Stimulated activated memory B cell treated with anti-CD40 and anti-IgM and Interleukin-4, amounts not matched to agents 10 μg/mL and 1 μg/mL and 100 μg/mL, for 72 hours (primary cell): ENCODE data around the gene DRG1.

ENCODE experiments used
- ATAC-seq: fragments of 150-1000 bp; cut with Tn5 transposase; 2 replicates; pipeline ENCODE4 v1.10.0; 2021
- H3K27ac Mint-ChIP-seq: one replicate; pipeline ENCODE4 v1.8.0; 2022; ENCODE audit warnings: mild to moderate bottlenecking, mixed read lengths
- H3K27me3 Mint-ChIP-seq: one replicate; pipeline ENCODE4 v1.8.0; 2022; ENCODE audit warnings: mixed read lengths
- H3K36me3 Mint-ChIP-seq: one replicate; pipeline ENCODE4 v1.8.0; 2022; ENCODE audit warnings: mixed read lengths
- H3K4me1 Mint-ChIP-seq: one replicate; pipeline ENCODE4 v1.8.0; 2022; ENCODE audit warnings: mixed read lengths
- H3K4me3 Mint-ChIP-seq: one replicate; pipeline ENCODE4 v1.8.0; 2022; ENCODE audit warnings: mild to moderate bottlenecking, moderate library complexity, mixed read lengths
- H3K9me3 Mint-ChIP-seq: one replicate; pipeline ENCODE4 v1.8.0; 2022; ENCODE audit warnings: mixed read lengths

The DRG1 gene

DNA sequence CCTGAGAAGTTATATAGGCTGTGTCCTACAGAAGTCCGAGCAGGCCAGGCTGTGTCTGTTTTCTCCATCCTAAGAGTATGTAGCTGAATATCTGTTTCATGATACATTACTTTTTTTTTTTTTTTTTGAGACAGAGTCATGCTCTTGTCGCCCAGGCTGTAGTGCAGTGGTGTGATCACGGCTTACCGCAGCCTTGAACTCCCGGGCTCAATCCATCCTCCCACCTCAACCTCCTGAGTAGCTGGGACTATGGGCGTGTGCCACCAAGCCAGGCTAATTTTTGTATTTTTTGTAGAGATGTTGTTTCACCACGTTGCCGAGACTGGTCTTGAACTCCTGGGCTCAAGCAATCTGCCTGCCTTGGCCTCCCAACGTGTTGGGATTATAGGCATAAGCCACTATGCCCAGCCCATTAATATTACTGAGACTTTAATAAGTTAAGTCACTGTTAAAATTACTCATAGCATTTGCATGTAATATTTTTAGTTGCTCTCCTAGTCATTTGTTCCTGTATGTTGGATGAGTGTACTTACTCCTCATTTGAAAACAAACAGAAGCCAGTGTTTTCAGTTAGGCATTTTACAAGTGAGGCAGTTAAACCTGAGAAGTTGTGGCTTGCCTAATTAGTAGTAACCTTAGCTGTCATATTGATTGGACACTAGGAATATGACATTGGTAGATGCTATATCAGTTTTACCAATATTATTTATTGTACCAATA is 26.1 kb downstream of the DRG1 start:
- H3K27ac Mint-ChIP-seq: no peak overlapping the region
- H3K4me1 Mint-ChIP-seq: no peaks in the 10 kb centered on the region
- H3K4me3 Mint-ChIP-seq: no peak overlapping the region
- no peak for ATAC-seq
- no peaks in the 10 kb centered on the region for H3K9me3 Mint-ChIP-seq
- H3K27me3 Mint-ChIP-seq: no peaks in the 10 kb centered on the region
- H3K36me3 Mint-ChIP-seq: peaks cover 70% of the 10 kb centered on the region

DNA sequence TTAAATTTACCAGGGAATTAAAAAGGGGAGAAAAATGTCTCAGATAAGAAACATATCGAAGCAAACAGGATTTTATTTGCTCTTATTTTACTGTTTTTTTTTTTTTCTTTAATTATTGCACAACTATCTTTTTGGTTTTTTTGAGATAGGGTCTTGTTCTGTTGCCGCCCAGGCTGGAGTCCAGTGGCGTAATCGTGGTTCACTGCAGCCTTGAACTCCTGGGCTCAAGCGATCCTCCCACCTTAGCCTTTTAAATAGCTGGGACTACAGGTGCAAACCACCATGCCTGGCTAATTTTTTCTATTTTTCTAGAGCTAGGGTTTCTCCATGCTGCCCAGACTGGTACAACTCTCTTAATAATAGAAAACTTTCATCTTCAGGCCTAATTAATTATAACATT is 32.5 kb downstream of the DRG1 start:
- no peaks in the 10 kb centered on the region for H3K27me3 Mint-ChIP-seq
- peaks cover 3% of the 10 kb centered on the region for H3K4me1 Mint-ChIP-seq
- peaks cover 63% of the 10 kb centered on the region for H3K36me3 Mint-ChIP-seq
- no peak for ATAC-seq
- no peaks in the 10 kb centered on the region for H3K9me3 Mint-ChIP-seq
- H3K4me3 Mint-ChIP-seq: no peak overlapping the region
- no peak overlapping the region for H3K27ac Mint-ChIP-seq

DNA sequence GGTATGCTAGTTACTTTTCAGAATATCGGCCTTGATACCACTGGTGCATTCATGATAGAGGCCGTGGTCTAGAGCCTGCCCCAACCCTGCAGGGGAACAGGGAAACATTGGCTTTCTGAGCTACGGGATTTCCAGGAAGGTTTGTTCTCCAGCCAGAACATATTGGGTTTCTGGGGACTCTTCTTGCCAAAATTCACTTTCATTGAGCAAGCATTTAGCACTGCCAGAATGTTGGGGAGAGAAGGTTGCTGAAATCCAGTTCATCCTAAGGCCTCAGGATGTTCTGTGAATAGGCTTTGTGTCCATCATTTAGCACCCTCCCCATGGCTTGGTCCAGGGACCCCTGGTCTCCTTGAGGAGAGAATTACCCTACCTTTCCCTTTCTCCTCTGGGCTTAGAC is 36.7 kb downstream of the DRG1 start:
- no peaks in the 10 kb centered on the region for H3K9me3 Mint-ChIP-seq

DNA sequence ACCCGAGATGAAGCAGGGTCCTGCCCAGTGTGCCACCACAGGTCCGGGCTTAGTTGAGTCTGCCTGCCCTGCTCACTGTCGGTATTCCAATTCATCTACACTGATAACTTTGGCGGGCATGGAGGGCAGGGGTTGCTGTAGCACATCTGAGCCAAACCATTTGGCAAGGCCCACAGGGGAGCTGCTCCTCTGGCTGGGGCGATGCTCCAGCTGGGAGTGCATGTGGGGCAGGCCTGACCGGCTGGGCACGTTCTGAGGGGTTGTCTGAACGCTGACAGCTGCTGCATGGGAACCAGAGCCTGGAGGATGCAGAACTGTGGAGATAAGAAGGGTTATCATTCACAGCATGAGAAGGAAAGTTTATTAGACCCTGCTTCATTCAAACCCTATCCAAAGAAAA is 40.4 kb downstream of the DRG1 start:
- no peak for ATAC-seq
- Mint-ChIP-seq H3K9me3 (no peaks in the 10 kb centered on the region), H3K4me1 (peaks cover 8% of the 10 kb centered on the region), H3K36me3 (peaks cover 87% of the 10 kb centered on the region), H3K27ac (no peak overlapping the region), H3K4me3 (no peak overlapping the region), H3K27me3 (no peaks in the 10 kb centered on the region)

More for the DNA sequence above, 36.7 kb downstream of the DRG1 start:
- Mint-ChIP-seq H3K36me3 (peaks cover 72% of the 10 kb centered on the region), H3K27me3 (no peaks in the 10 kb centered on the region), H3K4me1 (peaks cover 8% of the 10 kb centered on the region), H3K27ac (no peak overlapping the region), H3K4me3 (no peak overlapping the region)
- no peak for ATAC-seq

DNA sequence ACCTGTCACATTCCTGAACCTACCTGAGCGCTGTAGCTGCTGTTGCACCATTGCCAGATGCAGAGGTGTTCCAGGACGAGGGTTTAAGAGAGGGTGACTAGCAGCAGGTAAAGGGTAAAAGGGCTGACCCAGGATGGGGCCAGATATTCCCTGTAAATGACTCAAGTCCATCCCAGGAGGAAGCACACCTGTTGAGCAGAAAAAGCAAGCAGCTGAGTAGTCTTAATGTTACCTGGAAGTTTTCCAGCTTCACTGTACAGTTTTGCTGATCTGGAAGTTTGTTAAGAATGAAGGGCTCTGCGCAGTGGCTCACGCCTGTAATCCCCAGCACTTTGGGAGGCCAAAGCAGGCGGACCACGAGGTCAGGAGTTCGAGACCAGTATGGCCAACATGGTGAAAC is 41.3 kb downstream of the DRG1 start:
- H3K4me3 Mint-ChIP-seq: no peak overlapping the region
- H3K36me3 Mint-ChIP-seq: peaks cover 83% of the 10 kb centered on the region
- peak overlapping the region; percentile 18 for H3K27ac Mint-ChIP-seq
- no peaks in the 10 kb centered on the region for H3K27me3 Mint-ChIP-seq
- no peak for ATAC-seq
- no peaks in the 10 kb centered on the region for H3K9me3 Mint-ChIP-seq
- H3K4me1 Mint-ChIP-seq: peaks cover 8% of the 10 kb centered on the region

DNA sequence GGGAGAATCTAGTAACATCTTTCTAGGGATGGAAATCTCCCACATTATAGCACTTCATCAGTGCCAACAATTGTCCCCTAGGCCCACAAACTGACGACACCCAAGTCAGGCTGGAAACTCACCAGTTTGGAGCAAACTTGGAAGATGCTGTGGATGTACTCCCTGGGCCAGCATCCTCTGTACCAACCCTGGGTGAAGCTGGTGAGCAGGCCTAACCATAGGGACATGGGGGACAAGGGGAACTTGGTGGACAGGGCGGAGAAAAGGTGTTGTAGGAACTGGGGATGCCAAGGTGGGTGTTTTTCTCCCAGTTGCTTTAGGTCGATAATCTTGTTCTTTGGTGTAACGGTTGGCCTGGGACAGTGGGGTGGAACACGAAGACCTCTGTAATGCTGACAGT is 42.2 kb downstream of the DRG1 start:
- Mint-ChIP-seq H3K27me3 (no peaks in the 10 kb centered on the region), H3K9me3 (no peaks in the 10 kb centered on the region), H3K36me3 (peaks cover 83% of the 10 kb centered on the region), H3K27ac (no peak overlapping the region), H3K4me3 (no peak overlapping the region), H3K4me1 (peaks cover 8% of the 10 kb centered on the region)
- no peak for ATAC-seq

DNA sequence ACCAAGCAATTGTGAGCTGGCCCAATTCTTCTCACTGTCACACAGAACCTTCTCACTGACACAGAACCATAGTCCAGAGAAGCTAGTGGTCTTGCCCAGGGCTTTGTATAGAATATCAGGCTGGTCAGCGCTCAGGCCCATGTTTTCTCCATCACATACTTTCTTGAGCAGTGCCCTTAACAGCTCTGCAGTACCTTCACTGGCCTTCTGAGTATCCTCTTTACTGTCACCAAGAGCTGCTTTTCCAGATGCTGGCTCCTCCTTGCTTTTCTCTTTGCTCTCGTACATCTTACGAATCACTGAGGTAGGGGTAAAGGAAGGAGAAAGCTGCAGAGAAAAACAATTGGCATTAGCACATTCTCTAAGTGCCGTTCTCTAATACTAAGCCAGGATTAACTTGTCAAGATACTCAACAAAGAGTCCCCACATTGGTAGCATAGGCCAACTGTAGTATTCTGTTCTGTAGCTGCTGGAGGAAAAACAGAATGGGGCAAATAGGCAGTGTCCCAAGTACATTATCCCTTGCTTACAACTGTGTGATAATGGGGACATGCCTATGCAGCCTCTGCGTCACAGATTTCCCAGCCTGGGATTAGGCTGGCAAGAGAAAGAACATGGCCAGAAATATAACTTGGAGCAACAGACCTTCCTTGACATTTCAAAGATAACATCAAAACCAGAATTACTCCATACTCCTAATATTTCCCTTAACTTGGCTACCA is 43.5 kb downstream of the DRG1 start:
- no peaks in the 10 kb centered on the region for H3K9me3 Mint-ChIP-seq
- ATAC-seq: no peak
- H3K4me1 Mint-ChIP-seq: no peaks in the 10 kb centered on the region
- H3K27me3 Mint-ChIP-seq: no peaks in the 10 kb centered on the region
- H3K27ac Mint-ChIP-seq: no peak overlapping the region
- H3K36me3 Mint-ChIP-seq: peaks cover 70% of the 10 kb centered on the region
- no peak overlapping the region for H3K4me3 Mint-ChIP-seq

DNA sequence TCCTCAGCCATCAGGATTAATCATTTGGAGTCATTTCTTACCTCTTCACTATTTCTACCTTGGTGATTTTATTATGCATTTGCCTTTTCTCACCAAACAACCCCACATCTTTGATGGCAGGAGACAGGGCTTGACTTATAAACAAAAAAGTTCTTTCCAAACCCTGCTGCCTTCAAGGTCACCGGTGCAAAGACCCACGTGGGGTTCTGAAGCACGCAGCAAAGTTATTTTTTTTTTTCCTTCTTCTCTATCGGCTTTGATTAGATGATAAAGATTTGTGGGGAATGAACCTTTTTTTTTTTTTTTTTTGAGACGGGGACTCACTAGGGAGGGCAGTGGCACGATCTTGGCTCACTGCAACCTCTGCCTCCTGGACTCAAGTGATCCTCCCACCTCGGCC is 44.1 kb downstream of the DRG1 start:
- Mint-ChIP-seq H3K4me3 (no peak overlapping the region), H3K9me3 (no peaks in the 10 kb centered on the region), H3K4me1 (no peaks in the 10 kb centered on the region), H3K36me3 (peaks cover 67% of the 10 kb centered on the region), H3K27ac (no peak overlapping the region), H3K27me3 (no peaks in the 10 kb centered on the region)
- no peak for ATAC-seq

DNA sequence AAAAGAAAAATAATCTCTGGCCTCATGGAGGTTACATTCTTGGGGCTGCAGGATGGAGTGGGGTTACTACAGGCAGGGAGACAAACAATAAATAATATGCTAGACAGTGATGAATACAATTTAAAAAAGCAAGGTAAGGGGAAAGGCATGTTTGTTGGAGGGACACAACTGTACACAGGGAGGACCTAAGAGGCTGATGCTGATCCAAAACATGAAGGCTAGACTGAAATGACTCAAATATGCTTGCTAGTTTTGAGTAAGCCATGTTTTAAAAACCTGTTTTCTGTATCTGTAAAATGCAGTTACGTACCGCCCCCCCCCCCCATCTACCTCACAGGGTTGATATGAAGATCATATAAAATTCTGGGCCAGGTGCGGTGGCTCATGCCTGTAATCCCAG is 46.2 kb downstream of the DRG1 start:
- peaks cover 49% of the 10 kb centered on the region for H3K36me3 Mint-ChIP-seq
- H3K4me3 Mint-ChIP-seq: no peak overlapping the region
- peaks cover 11% of the 10 kb centered on the region for H3K4me1 Mint-ChIP-seq
- no peak overlapping the region for H3K27ac Mint-ChIP-seq
- ATAC-seq: no peak
- H3K27me3 Mint-ChIP-seq: no peaks in the 10 kb centered on the region
- H3K9me3 Mint-ChIP-seq: no peaks in the 10 kb centered on the region

DNA sequence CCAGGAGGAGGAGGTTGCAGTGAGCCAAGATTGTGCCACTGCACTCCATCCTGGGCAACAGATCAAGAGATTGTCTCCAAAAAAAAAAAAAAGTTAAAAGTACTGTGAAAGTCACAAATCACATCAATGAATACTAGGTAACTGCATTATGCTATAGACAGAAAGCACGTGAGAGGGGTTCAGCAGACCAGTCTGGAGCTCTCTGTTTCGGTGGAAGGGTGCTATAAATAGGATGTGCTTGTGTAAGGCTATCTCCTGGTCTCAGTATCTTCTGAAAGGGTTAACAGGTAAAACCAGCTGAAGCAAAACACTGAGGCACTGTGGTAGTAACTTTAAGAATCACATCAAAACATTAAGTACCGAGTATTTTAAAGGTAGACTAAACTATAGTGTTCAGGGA is 46.8 kb downstream of the DRG1 start:
- no peaks in the 10 kb centered on the region for H3K27me3 Mint-ChIP-seq
- no peaks in the 10 kb centered on the region for H3K9me3 Mint-ChIP-seq
- H3K27ac Mint-ChIP-seq: no peak overlapping the region
- no peak for ATAC-seq
- peaks cover 11% of the 10 kb centered on the region for H3K4me1 Mint-ChIP-seq
- peaks cover 43% of the 10 kb centered on the region for H3K36me3 Mint-ChIP-seq
- H3K4me3 Mint-ChIP-seq: no peak overlapping the region

DNA sequence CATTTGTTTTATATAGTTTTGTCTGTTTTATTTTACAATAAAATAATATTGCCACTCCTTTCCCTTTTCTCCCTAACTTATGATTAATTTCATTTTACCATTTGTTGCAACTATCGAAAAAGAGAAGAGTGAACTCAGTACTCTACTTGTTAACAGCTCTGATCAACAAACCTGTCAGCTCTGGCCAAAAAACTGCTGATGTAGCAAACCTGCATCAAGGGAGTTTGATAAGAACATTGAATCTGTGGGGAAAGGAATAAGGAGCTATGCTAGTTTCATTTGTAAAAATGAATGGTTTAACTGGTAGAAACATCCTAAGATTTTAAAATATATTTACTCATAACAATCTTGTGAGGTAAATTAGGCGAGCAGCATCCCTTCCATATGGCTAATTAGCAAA is 47.4 kb downstream of the DRG1 start:
- Mint-ChIP-seq H3K4me3 (no peak overlapping the region), H3K27me3 (no peaks in the 10 kb centered on the region), H3K27ac (no peak overlapping the region), H3K36me3 (peaks cover 41% of the 10 kb centered on the region), H3K9me3 (no peaks in the 10 kb centered on the region), H3K4me1 (peaks cover 11% of the 10 kb centered on the region)
- ATAC-seq: no peak

DNA sequence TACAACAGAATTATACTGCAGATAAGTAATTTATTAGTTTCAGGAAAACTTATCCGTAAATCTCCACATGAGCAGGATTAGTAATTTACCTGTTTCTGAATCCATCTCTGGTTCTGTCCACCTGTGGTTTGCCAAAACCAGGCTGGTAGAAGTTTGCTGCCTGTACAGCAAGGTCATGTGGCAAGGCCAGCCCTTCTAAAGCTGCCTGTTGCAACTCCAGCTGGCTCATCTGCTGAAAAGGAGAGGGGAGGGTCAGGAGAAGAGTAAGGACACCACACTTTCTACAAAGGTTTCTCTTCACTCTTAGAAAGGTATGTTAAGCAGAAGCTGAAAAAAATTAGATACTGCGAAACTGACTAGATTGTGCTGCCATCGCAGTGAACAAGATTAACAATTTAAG is 47.9 kb downstream of the DRG1 start:
- no peak for ATAC-seq
- no peak overlapping the region for H3K4me3 Mint-ChIP-seq
- peaks cover 11% of the 10 kb centered on the region for H3K4me1 Mint-ChIP-seq
- H3K36me3 Mint-ChIP-seq: peaks cover 38% of the 10 kb centered on the region
- H3K9me3 Mint-ChIP-seq: no peaks in the 10 kb centered on the region
- H3K27ac Mint-ChIP-seq: no peak overlapping the region
- no peaks in the 10 kb centered on the region for H3K27me3 Mint-ChIP-seq

DNA sequence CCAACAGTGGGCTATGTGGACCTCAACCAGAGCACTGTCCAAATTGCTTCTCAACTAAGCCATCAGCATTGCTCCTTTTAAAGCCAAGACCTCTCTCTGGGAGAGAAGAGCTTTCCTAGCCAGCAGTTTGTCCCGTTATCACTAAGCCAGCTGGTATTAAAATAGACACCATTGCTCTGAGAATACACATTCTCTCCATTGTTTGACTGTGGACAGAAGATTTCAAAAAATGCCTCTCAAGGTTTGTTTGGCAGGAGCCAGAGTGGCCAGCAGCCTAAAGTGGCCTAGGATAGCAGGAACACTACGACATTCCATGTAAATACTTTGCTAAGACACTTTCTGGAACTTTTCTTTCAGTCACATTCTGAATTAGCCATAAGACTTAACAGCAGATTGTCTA is 49.0 kb downstream of the DRG1 start:
- H3K9me3 Mint-ChIP-seq: no peaks in the 10 kb centered on the region
- H3K27me3 Mint-ChIP-seq: no peaks in the 10 kb centered on the region
- peaks cover 27% of the 10 kb centered on the region for H3K36me3 Mint-ChIP-seq
- ATAC-seq: no peak
- no peak overlapping the region for H3K27ac Mint-ChIP-seq
- no peak overlapping the region for H3K4me3 Mint-ChIP-seq
- H3K4me1 Mint-ChIP-seq: peaks cover 11% of the 10 kb centered on the region

DNA sequence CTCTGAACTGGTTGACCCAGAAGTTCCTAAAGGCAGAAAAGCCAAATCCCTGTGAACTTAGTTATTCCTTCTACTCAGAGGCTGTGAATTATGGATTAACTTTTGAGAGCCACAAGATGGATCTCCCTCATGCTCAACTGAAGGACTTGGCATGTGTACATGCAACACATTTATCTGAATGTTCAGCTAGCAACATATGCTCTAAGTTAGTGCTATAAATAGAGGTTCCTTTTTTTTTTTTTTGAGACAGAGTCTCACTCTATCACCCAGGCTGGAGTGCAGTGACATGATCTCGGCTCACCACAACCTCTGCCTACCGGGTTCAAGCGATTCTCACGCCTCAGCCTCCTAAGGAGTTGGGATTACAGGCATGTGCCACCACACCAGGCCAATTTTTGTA is 50.1 kb downstream of the DRG1 start:
- ATAC-seq: no peak
- Mint-ChIP-seq H3K36me3 (peaks cover 22% of the 10 kb centered on the region), H3K27me3 (no peaks in the 10 kb centered on the region), H3K27ac (no peak overlapping the region), H3K4me3 (no peak overlapping the region), H3K4me1 (peaks cover 11% of the 10 kb centered on the region), H3K9me3 (no peaks in the 10 kb centered on the region)

DNA sequence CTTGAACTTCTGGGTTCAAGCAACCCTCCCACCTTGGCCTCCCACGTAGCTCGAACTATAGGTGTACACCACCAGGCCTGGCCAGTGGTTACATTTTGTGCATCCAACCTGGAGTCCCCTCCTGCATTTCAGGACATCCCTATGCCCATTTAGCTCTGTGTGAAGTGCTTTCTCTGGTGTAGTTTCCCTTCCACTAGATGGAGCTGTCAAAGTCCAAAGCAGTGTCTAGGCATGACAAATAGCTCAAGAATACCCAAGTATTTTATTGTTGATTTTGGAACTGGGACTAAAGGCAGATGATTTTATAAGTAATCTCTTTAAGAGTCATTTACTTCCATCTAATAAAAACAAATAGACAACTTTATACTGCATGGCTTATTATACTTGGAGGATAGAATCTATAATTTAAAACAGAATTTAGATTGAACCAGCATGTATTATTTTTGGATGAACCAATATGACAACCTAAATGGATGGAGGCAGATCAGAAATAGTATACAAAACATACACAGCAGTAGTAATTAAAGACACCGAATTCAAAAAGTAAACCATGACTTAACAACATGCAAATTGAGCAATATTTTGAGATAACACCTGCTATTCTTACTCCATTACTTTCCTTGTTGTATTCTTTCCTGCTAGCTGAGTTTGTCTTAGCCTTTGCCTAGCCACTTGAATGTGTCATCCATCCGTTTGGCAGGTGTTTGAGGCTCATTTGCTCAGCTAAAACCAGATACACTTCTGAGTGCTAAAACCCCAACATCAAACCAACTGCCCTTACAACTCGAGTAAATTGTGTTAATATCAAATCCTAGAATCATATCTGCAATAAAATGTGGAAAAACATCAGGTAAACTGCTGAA is 52.5 kb downstream of the DRG1 start:
- Mint-ChIP-seq H3K27ac (no peak overlapping the region), H3K36me3 (peaks cover 28% of the 10 kb centered on the region), H3K4me3 (no peak overlapping the region), H3K9me3 (no peaks in the 10 kb centered on the region), H3K4me1 (peaks cover 11% of the 10 kb centered on the region), H3K27me3 (no peaks in the 10 kb centered on the region)
- ATAC-seq: no peak
